GM12892 (cell line): Measurements from ENCODE around the gene PLXNC1.

Experiments
- POLR2A ChIP-seq: IDR thresholded peaks from 2 replicates; pipeline ENCODE4 v1.6.1; 2011; ENCODE audit warnings: low read depth, low read length, control low read depth
- TAF1 ChIP-seq: IDR thresholded peaks from 2 replicates; pipeline ENCODE4 v1.6.1; 2011; ENCODE audit warnings: low read depth, mild to moderate bottlenecking, control low read depth, low read length, borderline replicate concordance

GRCh38 chr12:94242901-94243300, 94.5 kb downstream of the PLXNC1 start:
- TF ChIP-seq TAF1 = no peak
- TF ChIP-seq POLR2A = no peak
